ENCODE measurements around the gene CFHR5.

DNA sequence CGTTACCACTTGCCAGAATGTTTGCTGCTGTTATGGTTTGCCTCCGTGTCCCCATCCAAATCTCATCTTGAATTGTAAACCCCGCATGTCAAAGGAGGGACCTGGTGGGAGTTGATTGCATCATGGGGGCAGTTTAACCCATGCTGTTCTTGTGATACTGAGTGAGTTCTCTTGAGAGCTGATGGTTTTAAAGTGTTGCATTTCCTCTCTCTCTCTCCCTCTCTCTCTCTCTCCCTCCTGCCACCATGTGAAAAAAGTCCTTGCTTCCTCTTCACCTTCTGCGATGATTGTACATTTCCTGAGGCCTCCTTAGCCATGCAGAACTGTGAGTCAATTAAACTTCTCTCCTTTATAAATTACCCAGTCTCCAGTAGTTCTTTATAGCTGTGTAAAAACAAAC lies 44.4 kb downstream of the CFHR5 start:
- TF ChIP-seq, protein P1, sequence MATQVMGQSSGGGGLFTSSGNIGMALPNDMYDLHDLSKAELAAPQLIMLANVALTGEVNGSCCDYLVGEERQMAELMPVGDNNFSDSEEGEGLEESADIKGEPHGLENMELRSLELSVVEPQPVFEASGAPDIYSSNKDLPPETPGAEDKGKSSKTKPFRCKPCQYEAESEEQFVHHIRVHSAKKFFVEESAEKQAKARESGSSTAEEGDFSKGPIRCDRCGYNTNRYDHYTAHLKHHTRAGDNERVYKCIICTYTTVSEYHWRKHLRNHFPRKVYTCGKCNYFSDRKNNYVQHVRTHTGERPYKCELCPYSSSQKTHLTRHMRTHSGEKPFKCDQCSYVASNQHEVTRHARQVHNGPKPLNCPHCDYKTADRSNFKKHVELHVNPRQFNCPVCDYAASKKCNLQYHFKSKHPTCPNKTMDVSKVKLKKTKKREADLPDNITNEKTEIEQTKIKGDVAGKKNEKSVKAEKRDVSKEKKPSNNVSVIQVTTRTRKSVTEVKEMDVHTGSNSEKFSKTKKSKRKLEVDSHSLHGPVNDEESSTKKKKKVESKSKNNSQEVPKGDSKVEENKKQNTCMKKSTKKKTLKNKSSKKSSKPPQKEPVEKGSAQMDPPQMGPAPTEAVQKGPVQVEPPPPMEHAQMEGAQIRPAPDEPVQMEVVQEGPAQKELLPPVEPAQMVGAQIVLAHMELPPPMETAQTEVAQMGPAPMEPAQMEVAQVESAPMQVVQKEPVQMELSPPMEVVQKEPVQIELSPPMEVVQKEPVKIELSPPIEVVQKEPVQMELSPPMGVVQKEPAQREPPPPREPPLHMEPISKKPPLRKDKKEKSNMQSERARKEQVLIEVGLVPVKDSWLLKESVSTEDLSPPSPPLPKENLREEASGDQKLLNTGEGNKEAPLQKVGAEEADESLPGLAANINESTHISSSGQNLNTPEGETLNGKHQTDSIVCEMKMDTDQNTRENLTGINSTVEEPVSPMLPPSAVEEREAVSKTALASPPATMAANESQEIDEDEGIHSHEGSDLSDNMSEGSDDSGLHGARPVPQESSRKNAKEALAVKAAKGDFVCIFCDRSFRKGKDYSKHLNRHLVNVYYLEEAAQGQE (IDR thresholded peaks at IDR 0.05; ENCODE audit: low read depth), result no peak
- TF ChIP-seq RAD21 (IDR thresholded peaks at IDR 0.05; ENCODE audit: low read depth) (no peak), TCF12 (IDR thresholded peaks at IDR 0.05; ENCODE audit: low read depth) (no peak), EP300 (IDR thresholded peaks at IDR 0.05; ENCODE audit: borderline replicate concordance) (no peak)
- TF ChIP-seq, protein P2, sequence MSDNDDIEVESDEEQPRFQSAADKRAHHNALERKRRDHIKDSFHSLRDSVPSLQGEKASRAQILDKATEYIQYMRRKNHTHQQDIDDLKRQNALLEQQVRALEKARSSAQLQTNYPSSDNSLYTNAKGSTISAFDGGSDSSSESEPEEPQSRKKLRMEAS (IDR thresholded peaks at IDR 0.05), result no peak
- TF ChIP-seq, protein P3, sequence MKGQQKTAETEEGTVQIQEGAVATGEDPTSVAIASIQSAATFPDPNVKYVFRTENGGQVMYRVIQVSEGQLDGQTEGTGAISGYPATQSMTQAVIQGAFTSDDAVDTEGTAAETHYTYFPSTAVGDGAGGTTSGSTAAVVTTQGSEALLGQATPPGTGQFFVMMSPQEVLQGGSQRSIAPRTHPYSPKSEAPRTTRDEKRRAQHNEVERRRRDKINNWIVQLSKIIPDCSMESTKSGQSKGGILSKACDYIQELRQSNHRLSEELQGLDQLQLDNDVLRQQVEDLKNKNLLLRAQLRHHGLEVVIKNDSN (IDR thresholded peaks at IDR 0.05), result no peak
